DOHH2 (cell line): ENCODE data around the gene PODXL.

ENCODE experiments used
- H3F3A ChIP-seq: fragments of 200-600 bp; sonication (generic), shearing (Covaris generic); 2 replicates; pipeline ENCODE4 v1.6.0; 2016; ENCODE audit warnings: antibody characterized with exemption, mild to moderate bottlenecking; ENCODE audit not compliant: control insufficient read depth, insufficient read depth
- H3K27ac ChIP-seq: fragments of 200-600 bp; sonication (generic); 2 replicates; pipeline ENCODE4 v1.5.1; 2014; ENCODE audit warnings: low read depth, mild to moderate bottlenecking, low read length, moderate library complexity
- H3K27me3 ChIP-seq: fragments of 200-600 bp; sonication (generic); 2 replicates; pipeline ENCODE4 v1.6.1; 2014; ENCODE audit warnings: mild to moderate bottlenecking, low read length, mixed read lengths; ENCODE audit not compliant: control insufficient read depth
- H3K36me3 ChIP-seq: fragments of 200-600 bp; sonication (generic); 2 replicates; pipeline ENCODE4 v1.6.1; 2014; ENCODE audit warnings: mild to moderate bottlenecking, low read length, moderate library complexity, mixed read lengths; ENCODE audit not compliant: control insufficient read depth
- H3K4me1 ChIP-seq: fragments of 200-600 bp; sonication (generic); 2 replicates; pipeline ENCODE4 v1.6.1; 2014; ENCODE audit warnings: mild to moderate bottlenecking, low read length, mixed read lengths; ENCODE audit not compliant: control insufficient read depth
- H3K4me2 ChIP-seq: fragments of 200-600 bp; sonication (generic); 2 replicates; pipeline ENCODE4 v1.6.0; 2014; ENCODE audit warnings: mild to moderate bottlenecking, low read length, moderate library complexity
- H3K4me3 ChIP-seq: fragments of 200-600 bp; sonication (generic); 2 replicates; pipeline ENCODE4 v1.5.1; 2014; ENCODE audit warnings: mild to moderate bottlenecking, low read length, mixed read lengths
- H3K79me2 ChIP-seq: fragments of 200-600 bp; sonication (generic); 2 replicates; pipeline ENCODE4 v1.6.1; 2014; ENCODE audit warnings: mild to moderate bottlenecking, low read length, mixed read lengths; ENCODE audit not compliant: control insufficient read depth
- H3K9me2 ChIP-seq: fragments of 200-600 bp; sonication (generic); replicated peaks from 2 replicates; pipeline ENCODE4 v1.6.1; 2014; ENCODE audit warnings: mild to moderate bottlenecking, low read length, mixed read lengths; ENCODE audit not compliant: control insufficient read depth
- H3K9me3 ChIP-seq: fragments of 200-600 bp; sonication (generic); 2 replicates; pipeline ENCODE4 v1.6.1; 2014; ENCODE audit warnings: antibody characterized with exemption, low read length, mixed read lengths; ENCODE audit not compliant: control insufficient read depth, insufficient read depth
- H4K20me1 ChIP-seq: fragments of 200-600 bp; sonication (generic); 2 replicates; pipeline ENCODE4 v1.6.0; 2014; ENCODE audit warnings: low read depth, mild to moderate bottlenecking, antibody characterized with exemption, low read length, moderate library complexity; ENCODE audit not compliant: control insufficient read depth, insufficient read depth
- EZH2phosphoT487 ChIP-seq: fragments of 200-600 bp; sonication (generic); IDR thresholded peaks from 2 replicates; pipeline ENCODE4 v1.6.1; 2017; ENCODE audit warnings: borderline replicate concordance, mild to moderate bottlenecking, antibody characterized with exemption, low read length, moderate library complexity, mixed read lengths
- TF ChIP-seq, protein P1 (sequence below): fragments of 200-600 bp; sonication (generic); IDR thresholded peaks from one replicate; pipeline ENCODE4 v1.5.1; 2014; ENCODE audit warnings: antibody characterized with exemption, mild to moderate bottlenecking, low read depth, low read length; ENCODE audit not compliant: poor library complexity, severe bottlenecking

PODXL gene

DNA sequence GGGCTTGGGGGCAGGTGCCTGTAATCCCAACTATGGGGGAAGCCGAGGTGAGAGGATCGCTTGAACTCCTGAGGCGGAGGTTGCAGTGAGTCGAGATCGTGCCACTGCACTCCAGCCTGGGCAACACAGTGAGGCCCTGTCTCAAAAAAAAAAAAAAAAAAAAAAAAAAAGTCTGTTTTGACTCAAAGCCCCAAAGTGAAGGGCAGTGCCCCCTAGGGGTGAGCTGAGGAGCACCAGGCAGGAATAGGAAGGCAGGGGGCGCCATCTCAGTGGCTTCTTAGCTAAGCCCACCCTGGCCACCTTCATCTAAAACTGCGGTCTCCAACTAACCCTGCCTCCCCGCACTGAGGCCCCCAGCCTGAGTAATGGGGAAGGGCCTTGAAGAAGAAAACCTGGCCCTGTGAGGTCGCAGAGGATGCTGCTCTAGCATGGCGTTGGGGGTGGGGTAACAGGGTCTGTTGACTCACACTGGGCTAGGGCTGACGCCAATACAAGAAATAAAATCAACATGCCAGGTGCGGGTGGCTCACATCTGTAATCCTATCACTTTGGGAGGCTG is 9.8 kb downstream of the PODXL start:
- Histone ChIP-seq H3K9me3 (no peaks in the 10 kb centered on the region), H3K27ac (no peak overlapping the region), H4K20me1 (peaks cover 8% of the 10 kb centered on the region; the same call in 1 of the 2 replicates), H3K9me2 (no peaks in the 10 kb centered on the region), H3K4me1 (no peaks in the 10 kb centered on the region), H3K4me2 (no peak overlapping the region), H3K79me2 (no peaks in the 10 kb centered on the region), H3K36me3 (no peaks in the 10 kb centered on the region), H3K4me3 (no peak overlapping the region), H3F3A (no peaks in the 10 kb centered on the region), H3K27me3 (no peaks in the 10 kb centered on the region)
- TF ChIP-seq, protein P1, sequence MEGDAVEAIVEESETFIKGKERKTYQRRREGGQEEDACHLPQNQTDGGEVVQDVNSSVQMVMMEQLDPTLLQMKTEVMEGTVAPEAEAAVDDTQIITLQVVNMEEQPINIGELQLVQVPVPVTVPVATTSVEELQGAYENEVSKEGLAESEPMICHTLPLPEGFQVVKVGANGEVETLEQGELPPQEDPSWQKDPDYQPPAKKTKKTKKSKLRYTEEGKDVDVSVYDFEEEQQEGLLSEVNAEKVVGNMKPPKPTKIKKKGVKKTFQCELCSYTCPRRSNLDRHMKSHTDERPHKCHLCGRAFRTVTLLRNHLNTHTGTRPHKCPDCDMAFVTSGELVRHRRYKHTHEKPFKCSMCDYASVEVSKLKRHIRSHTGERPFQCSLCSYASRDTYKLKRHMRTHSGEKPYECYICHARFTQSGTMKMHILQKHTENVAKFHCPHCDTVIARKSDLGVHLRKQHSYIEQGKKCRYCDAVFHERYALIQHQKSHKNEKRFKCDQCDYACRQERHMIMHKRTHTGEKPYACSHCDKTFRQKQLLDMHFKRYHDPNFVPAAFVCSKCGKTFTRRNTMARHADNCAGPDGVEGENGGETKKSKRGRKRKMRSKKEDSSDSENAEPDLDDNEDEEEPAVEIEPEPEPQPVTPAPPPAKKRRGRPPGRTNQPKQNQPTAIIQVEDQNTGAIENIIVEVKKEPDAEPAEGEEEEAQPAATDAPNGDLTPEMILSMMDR = peak; percentile 100
- TF ChIP-seq EZH2phosphoT487 = no peak

DNA sequence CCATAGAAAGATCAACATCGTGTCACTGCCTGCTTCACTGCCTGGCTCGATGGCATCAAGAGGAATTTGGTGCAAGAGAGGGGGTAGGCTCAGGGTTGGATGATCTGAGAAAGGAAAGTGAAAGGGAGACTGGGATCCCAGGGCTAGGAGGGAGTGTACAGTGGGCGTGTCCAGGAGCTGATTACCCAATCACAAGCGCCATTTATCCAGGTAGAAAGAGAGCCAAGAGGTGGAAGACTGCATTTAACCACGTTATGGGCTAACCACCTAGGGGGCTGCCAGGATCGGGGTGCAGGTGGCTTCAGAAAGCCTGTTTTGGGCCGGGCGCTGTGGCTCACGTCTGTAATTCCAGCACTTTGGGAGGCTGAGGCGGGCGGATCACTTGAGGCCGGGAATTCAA is 10.3 kb downstream of the PODXL start:
- H3K4me2 ChIP-seq = no peak overlapping the region

DNA sequence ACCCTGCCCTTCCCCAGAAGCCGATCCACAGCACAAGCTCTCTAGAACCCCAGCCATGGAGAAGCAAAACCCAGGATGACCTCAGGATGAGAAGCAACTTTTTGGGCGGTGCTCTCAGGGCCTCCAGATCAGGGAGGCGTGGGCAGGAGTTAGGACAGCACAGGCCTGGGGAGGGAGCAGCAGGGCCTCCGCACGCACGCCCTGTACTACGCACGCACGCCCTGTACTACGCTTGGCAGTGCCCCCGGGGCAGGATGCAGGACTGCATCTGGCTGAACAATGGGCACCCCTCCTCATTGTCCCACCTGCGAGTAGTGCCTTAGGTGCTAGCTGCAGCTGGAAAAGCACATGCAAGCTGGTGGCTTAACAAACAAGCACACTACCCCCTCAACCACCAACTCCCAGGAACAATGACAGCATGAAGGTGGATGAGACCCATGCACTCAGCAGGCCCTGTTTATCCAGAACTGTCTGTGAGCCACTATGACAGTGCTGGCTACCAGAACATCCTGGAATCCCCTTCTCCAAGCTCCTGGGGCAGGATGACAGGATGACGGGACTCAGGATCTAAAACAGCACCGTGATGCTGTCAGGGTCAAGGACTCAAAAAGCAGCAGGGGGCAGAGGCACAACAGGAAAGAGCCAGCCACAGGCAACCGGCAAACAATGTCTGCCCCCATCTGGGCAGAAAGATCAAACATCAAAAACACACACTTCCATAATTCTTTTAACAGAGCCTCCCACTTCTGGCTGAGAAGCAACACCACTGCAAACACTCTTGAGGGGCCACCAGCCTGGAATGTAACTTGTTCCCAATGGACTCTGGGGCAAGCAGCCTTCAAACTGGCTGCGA is 11.8 kb downstream of the PODXL start:
- Histone ChIP-seq H3K4me2 (no peak overlapping the region), H3K9me2 (no peaks in the 10 kb centered on the region), H3K79me2 (no peaks in the 10 kb centered on the region), H3K27me3 (no peaks in the 10 kb centered on the region), H3K4me3 (no peak overlapping the region), H3K36me3 (no peaks in the 10 kb centered on the region), H3K27ac (no peak overlapping the region), H3K4me1 (no peaks in the 10 kb centered on the region), H3F3A (no peaks in the 10 kb centered on the region), H3K9me3 (no peaks in the 10 kb centered on the region), H4K20me1 (peaks cover 8% of the 10 kb centered on the region; the same call in 1 of the 2 replicates)
- no peak for TF ChIP-seq EZH2phosphoT487
- TF ChIP-seq, protein P1 = peak; percentile 52

More for the DNA sequence above, 10.3 kb downstream of the PODXL start:
- TF ChIP-seq, protein P1 = no peak
- no peak for TF ChIP-seq EZH2phosphoT487
- Histone ChIP-seq H3K27ac (no peak overlapping the region), H3K27me3 (no peaks in the 10 kb centered on the region), H4K20me1 (peaks cover 8% of the 10 kb centered on the region; the same call in 1 of the 2 replicates), H3K4me3 (no peak overlapping the region), H3K79me2 (no peaks in the 10 kb centered on the region), H3K4me1 (no peaks in the 10 kb centered on the region), H3K9me3 (no peaks in the 10 kb centered on the region), H3K36me3 (no peaks in the 10 kb centered on the region), H3F3A (no peaks in the 10 kb centered on the region), H3K9me2 (no peaks in the 10 kb centered on the region)
